Kidney (tissue), 14 donors: ENCODE measurements around the gene TXNRD1. TPM values are rescaled to one million over a fixed set of nuclear protein-coding genes. Genes with fewer than 3 reads are reported as not detected.

Experiments
- DNase-seq, 5 donors: peaks; one replicate each; pipeline ENCODE4 v3.0.0-alpha.2; 2013 to 2020
- FAIRE-seq: peaks from 2 replicates; lab custom pipeline; 2012; peaks lifted over from hg19 to GRCh38; lab: Jason Lieb, UNC
- H3K27ac ChIP-seq, 2 donors: one replicate each; pipeline ENCODE4 v1.7.0; 2013; ENCODE audit warnings: low read depth in 2 of 2, low read length in 2 of 2, inconsistent platforms in 1 of 2
- H3K27me3 ChIP-seq: one replicate; pipeline ENCODE4 v1.7.1; 2013; ENCODE audit warnings: low read length, inconsistent platforms; ENCODE audit not compliant: control insufficient read depth, insufficient read depth
- H3K36me3 ChIP-seq, 3 donors: one replicate each; pipeline versions ENCODE4 v1.7.0 to v1.7.1; 2013; ENCODE audit warnings: low read length in 3 of 3, control low read depth in 1 of 3, inconsistent platforms in 1 of 3; ENCODE audit not compliant: insufficient read depth in 3 of 3, control insufficient read depth in 2 of 3
- H3K4me1 ChIP-seq, 3 donors: one replicate each; pipeline versions ENCODE4 v1.7.0 to v1.7.1; 2013; ENCODE audit warnings: low read length in 3 of 3, inconsistent platforms in 1 of 3, low read depth in 1 of 3; ENCODE audit not compliant: control insufficient read depth in 2 of 3, insufficient read depth in 2 of 3
- H3K4me3 ChIP-seq, 3 donors: one replicate each; pipeline versions ENCODE4 v1.7.0 to v1.8.1; 2013; ENCODE audit warnings: low read length in 3 of 3, control low read depth in 1 of 3, inconsistent platforms in 1 of 3
- H3K9ac ChIP-seq, 3 donors: one replicate each; pipeline versions ENCODE4 v1.7.0 to v1.7.1; 2013; ENCODE audit warnings: low read length in 3 of 3, control low read depth in 1 of 3, inconsistent platforms in 1 of 3
- H3K9me3 ChIP-seq, 3 donors: one replicate each; pipeline versions ENCODE4 v1.7.0 to v1.7.1; 2013; ENCODE audit warnings: low read length in 3 of 3, control low read depth in 1 of 3, inconsistent platforms in 1 of 3; ENCODE audit not compliant: control insufficient read depth in 2 of 3, insufficient read depth in 1 of 3
- intact Hi-C: fragments of 100-400 bp; cut with DNase I; formaldehyde crosslinking; loops from one replicate; pipeline ENCODE4 v1.11.1; 2022
- polyA plus RNA-seq: library from polyadenylated mRNA; stranded (reverse); fragments of 350-450 nt; fragmentation: Illumina TruSeq; extraction: RNeasy Lipid Tissue Mini Kit (QIAGEN cat#74804); gene quantifications from one replicate; pipeline ENCODE4 v1.2.3, GENCODE V29; 2014; ENCODE audit warnings: low read depth, low replicate concordance; ENCODE audit not compliant: insufficient read depth
- total RNA-seq: library from RNA; stranded (reverse); fragmentation: NEBNext Ultra II Directional; extraction: Animal tissue kit (Norgen Biotek cat#: 25700); gene quantifications from one replicate; pipeline ENCODE4 v1.2.1, GENCODE V29; 2021
- TF ChIP-seq, protein P1 (sequence below): IDR thresholded peaks from 3 replicates; pipeline ENCODE4 v1.5.1; 2012; ENCODE audit warnings: mild to moderate bottlenecking, moderate library complexity, borderline replicate concordance; ENCODE audit not compliant: insufficient read depth; ENCODE audit errors: extremely low read depth
- donor health status: control.
- donor health status: control.
- donor health status: control.
- donor health status: control.
- donor health status: control.
- donor health status: DM: yes; HTN: yes; CAD: no.
- donor health status: Normal renal cell carcinoma (clear cell type).

Gene TXNRD1
- total and polyA plus RNA-seq, 2 donors from 2014 or later, result 45.0 to 73.2 TPM

DNA sequence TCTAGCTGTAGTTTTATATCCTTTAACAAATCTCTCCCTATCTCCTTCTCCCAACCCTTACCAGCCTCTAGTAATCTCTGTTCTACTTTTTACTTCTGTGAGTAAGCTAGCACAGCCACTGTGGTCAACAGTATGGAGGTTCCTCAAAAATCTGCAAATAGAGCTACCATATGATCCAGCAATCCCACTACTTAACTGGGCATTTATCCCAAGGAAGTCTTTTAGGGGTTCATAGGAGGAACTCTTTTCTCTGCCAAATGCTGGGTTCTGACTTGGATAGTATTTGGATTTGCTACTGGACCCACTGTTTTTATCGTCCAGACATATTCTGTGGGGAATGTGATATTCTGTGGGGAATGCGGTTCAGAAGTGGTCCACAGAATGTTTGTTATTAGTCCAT is 129.1 kb downstream of the TXNRD1 start:
- no peaks in the 10 kb centered on the region for H3K27me3 ChIP-seq
- no peaks in the 10 kb centered on the region for H3K4me1 ChIP-seq
- intact Hi-C loops, result no loop called here
- H3K27ac ChIP-seq, result no peak overlapping the region
- peaks cover 0 to 36% (median 23%) of the 10 kb centered on the region in 3 donors for H3K36me3 ChIP-seq
- FAIRE-seq, result no peak
- no peak overlapping the region for H3K9ac ChIP-seq
- no peaks in the 10 kb centered on the region for H3K9me3 ChIP-seq
- no peak for DNase-seq
- no peak overlapping the region for H3K4me3 ChIP-seq
- TF ChIP-seq, protein P1, sequence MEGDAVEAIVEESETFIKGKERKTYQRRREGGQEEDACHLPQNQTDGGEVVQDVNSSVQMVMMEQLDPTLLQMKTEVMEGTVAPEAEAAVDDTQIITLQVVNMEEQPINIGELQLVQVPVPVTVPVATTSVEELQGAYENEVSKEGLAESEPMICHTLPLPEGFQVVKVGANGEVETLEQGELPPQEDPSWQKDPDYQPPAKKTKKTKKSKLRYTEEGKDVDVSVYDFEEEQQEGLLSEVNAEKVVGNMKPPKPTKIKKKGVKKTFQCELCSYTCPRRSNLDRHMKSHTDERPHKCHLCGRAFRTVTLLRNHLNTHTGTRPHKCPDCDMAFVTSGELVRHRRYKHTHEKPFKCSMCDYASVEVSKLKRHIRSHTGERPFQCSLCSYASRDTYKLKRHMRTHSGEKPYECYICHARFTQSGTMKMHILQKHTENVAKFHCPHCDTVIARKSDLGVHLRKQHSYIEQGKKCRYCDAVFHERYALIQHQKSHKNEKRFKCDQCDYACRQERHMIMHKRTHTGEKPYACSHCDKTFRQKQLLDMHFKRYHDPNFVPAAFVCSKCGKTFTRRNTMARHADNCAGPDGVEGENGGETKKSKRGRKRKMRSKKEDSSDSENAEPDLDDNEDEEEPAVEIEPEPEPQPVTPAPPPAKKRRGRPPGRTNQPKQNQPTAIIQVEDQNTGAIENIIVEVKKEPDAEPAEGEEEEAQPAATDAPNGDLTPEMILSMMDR, result no peak

DNA sequence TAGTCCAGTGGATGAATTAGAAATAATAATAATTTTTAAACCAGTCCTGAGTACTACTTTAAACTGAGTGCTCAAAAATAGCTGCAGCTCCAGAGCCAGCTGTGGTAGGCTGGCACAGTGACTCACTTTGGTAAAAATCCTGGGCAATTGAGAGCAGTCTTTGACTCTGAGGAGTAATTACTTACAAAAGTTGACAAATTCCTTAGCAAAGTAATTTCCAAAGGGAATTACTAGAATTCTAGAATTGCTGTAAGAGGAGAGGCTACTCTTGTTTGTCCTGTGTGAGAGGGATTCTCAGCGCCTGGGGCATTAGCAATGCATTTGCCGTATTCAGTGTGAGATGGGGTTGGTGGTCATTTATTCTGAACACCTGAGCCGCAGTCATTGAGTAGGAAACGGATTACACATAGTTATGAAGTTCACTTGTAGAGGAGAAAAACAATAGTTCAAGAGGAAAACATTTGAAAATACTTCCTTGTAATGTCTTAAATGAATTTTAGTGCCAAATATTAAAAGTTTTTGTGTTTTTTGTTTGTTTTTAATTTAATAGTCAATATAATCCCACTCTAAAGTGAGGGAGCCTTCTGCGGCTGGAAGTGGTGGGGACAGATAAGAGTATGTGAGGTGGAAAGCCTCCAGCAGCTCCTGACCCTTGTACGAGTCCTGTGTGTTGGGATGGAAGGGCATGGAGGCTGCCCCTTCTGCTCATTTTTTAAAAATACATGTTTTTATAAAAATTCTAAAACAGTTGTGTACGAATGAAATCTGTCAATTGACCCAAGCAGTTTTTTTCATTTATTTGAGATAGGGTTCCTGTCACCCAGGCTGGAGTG is 129.9 kb downstream of the TXNRD1 start:
- no peaks in the 10 kb centered on the region for H3K9me3 ChIP-seq
- TF ChIP-seq, protein P1, result no peak
- intact Hi-C loops, result no loop called here
- peaks cover 0 to 36% (median 16%) of the 10 kb centered on the region in 3 donors for H3K36me3 ChIP-seq
- FAIRE-seq (no peak), DNase-seq (no peak)
- H3K4me1 ChIP-seq, result no peaks in the 10 kb centered on the region
- no peak overlapping the region for H3K27ac ChIP-seq
- H3K27me3 ChIP-seq, result no peaks in the 10 kb centered on the region
- H3K4me3 ChIP-seq, result no peak overlapping the region
- no peak overlapping the region for H3K9ac ChIP-seq

DNA sequence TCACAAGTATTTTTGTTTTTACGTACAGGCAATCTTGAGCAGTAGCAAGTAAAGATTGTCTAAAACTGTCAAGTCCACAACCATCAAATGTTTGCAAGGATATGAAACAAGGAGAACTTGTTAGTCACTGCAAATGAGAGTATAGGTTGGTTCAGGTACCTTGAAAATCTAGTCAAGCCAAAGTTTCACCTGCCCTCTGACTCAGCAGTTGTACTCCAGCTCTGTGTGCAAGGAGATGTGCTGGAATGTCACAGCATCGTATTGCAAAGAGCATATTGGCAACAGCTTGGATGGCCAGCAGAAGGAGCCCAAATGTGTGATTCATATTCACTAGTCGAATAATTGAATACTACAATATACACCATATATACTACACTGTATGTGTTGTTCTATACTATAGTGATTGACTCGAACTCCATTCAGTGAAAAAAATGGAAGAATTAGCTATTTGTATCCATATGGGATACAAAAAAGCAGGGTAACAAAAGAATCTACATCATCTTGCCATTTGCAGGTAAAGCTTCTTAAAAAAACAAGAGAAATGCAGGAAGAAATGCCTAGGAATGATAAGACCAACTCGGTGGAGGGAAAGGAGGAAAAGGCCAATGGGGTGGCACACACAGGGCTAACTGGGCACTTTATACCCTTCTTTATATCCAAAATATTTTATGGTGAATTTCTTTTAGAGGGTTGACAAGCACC is 131.9 kb downstream of the TXNRD1 start:
- DNase-seq (no peak), FAIRE-seq (no peak)
- Histone ChIP-seq H3K9ac (no peak overlapping the region), H3K36me3 (peaks cover 0 to 34% (median 15%) of the 10 kb centered on the region in 3 donors), H3K27me3 (no peaks in the 10 kb centered on the region), H3K27ac (no peak overlapping the region), H3K4me1 (no peaks in the 10 kb centered on the region), H3K4me3 (no peak overlapping the region), H3K9me3 (no peaks in the 10 kb centered on the region)
- intact Hi-C loops, result no loop called here
- TF ChIP-seq, protein P1, result no peak
